HCT116 (cell line): Measurements from ENCODE around the gene GPC1. TPM values are rescaled to one million over a fixed set of nuclear protein-coding genes. Genes with fewer than 3 reads are reported as not detected.

ENCODE experiments used
- ATAC-seq: fragments of 200-7000 bp; cut with Tn5 transposase; 2 replicates; pipeline ENCODE4 v1.9.1; 2020; ENCODE audit warnings: mild to moderate bottlenecking, moderate library complexity
- BruUV-seq: library from RNA; stranded (reverse); fragments of 400-500 nt; replicated peaks from 2 replicates; lab custom pipeline; 2021; lab: Mats Ljungman, UMichigan
- CTCF ChIA-PET: fragments of 300-600 bp; sonication (Branson Sonifier 250); formaldehyde crosslinking; loops from one replicate; lab custom pipeline; 2021; ENCODE audit warnings: antibody characterized with exemption; lab: Charles Lee
- POLR2A ChIA-PET: fragments of 300-600, 350-600 bp; sonication (Branson Sonifier 250); formaldehyde crosslinking; loops from one replicate; lab custom pipeline; 2021; ENCODE audit warnings: antibody characterized with exemption; lab: Charles Lee
- RAD21 ChIA-PET, 2 experiments: fragments of 300-600 bp; sonication (Branson Sonifier 250); formaldehyde crosslinking; loops; one replicate each; lab custom pipeline; 2023; ENCODE audit warnings: low total read pairs in 2 of 2; ENCODE audit not compliant: uncharacterized antibody in 2 of 2, unreplicated experiment in 2 of 2, low non-redundant PET in 1 of 2; lab: Charles Lee
- DNase-seq: peaks from one replicate; pipeline ENCODE4 v3.0.0-alpha.2; 2010; ENCODE audit warnings: low read depth, low spot score
- H2AFZ ChIP-seq: fragments of 200-600 bp; shearing (Covaris generic), sonication (generic); 2 replicates; pipeline ENCODE4 v1.6.1; 2017; ENCODE audit warnings: low read depth, mixed run types, mixed read lengths, antibody characterized with exemption, low read length; ENCODE audit not compliant: poor library complexity, severe bottlenecking
- H3K27ac ChIP-seq: 2 replicates; pipeline ENCODE4 v1.5.1; 2012; ENCODE audit warnings: low read depth, low read length
- H3K27me3 ChIP-seq: fragments of 200-600 bp; sonication (generic); 2 replicates; pipeline ENCODE4 v1.6.1; 2016; ENCODE audit warnings: mixed run types, low read length, mixed read lengths; ENCODE audit not compliant: insufficient read depth
- H3K36me3 ChIP-seq, 2 experiments: fragments of 200-500 bp in 1 of 2; fragments of 200-600 bp in 1 of 2; sonication (Bioruptor generic) in 1 of 2; sonication (generic) in 1 of 2; 2 replicates each; pipeline versions ENCODE4 v1.5.1 to v1.6.1; 2014 to 2016; ENCODE audit warnings: low read length in 2 of 2, inconsistent platforms in 1 of 2, mixed read lengths in 1 of 2, mixed run types in 1 of 2; ENCODE audit not compliant: insufficient read depth in 2 of 2, control insufficient read depth in 1 of 2
- H3K4me1 ChIP-seq, 2 experiments: fragments of 200-600 bp in 1 of 2; sonication (generic) in 1 of 2; 2 replicates each; pipeline versions ENCODE4 v1.5.1 to v1.6.1; 2012 to 2017; ENCODE audit warnings: low read length in 2 of 2, inconsistent platforms in 1 of 2, mild to moderate bottlenecking in 1 of 2, mixed read lengths in 1 of 2, mixed run types in 1 of 2, moderate library complexity in 1 of 2; ENCODE audit not compliant: insufficient read depth in 2 of 2, control insufficient read depth in 1 of 2
- H3K4me2 ChIP-seq: fragments of 200-600 bp; sonication (generic); 2 replicates; pipeline ENCODE4 v1.6.1; 2017; ENCODE audit warnings: mixed run types, low read length, mixed read lengths
- H3K4me3 ChIP-seq, 2 experiments: fragments of 200-600 bp in 1 of 2; sonication (generic) in 1 of 2; replicated peaks in 1 of 2; 2 replicates each; pipeline ENCODE4 v1.5.1; 2011 to 2016; ENCODE audit warnings: low read length in 2 of 2, control low read depth in 1 of 2, low read depth in 1 of 2, mild to moderate bottlenecking in 1 of 2, mixed read lengths in 1 of 2, mixed run types in 1 of 2
- H3K79me2 ChIP-seq: fragments of 200-600 bp; sonication (generic); 2 replicates; pipeline ENCODE4 v1.6.1; 2017; ENCODE audit warnings: mild to moderate bottlenecking, mixed run types, low read length, moderate library complexity, mixed read lengths; ENCODE audit not compliant: insufficient read depth
- H3K9ac ChIP-seq: fragments of 200-600 bp; sonication (generic); 2 replicates; pipeline ENCODE4 v1.6.1; 2016; ENCODE audit warnings: low read length, mixed read lengths
- H3K9me2 ChIP-seq: fragments of 200-600 bp; sonication (generic), shearing (Covaris generic); 2 replicates; pipeline ENCODE4 v1.6.1; 2017; ENCODE audit warnings: mixed run types, mild to moderate bottlenecking, moderate library complexity; ENCODE audit not compliant: insufficient read depth
- H3K9me3 ChIP-seq, 2 experiments: fragments of 200-500 bp in 1 of 2; fragments of 200-600 bp in 1 of 2; sonication (Bioruptor generic) in 1 of 2; sonication (generic) in 1 of 2; 2 replicates each; pipeline ENCODE4 v1.6.1; 2014 to 2017; ENCODE audit warnings: low read length in 2 of 2, mixed read lengths in 2 of 2, inconsistent platforms in 1 of 2, low read depth in 1 of 2, mild to moderate bottlenecking in 1 of 2, mixed run types in 1 of 2, moderate library complexity in 1 of 2; ENCODE audit not compliant: control insufficient read depth in 1 of 2, insufficient read depth in 1 of 2
- H4K20me1 ChIP-seq: fragments of 200-600 bp; sonication (generic), shearing (Covaris generic); 2 replicates; pipeline ENCODE4 v1.6.1; 2017; ENCODE audit warnings: mixed run types, mild to moderate bottlenecking, moderate library complexity; ENCODE audit not compliant: insufficient read depth
- ATF3 ChIP-seq: IDR thresholded peaks from 2 replicates; pipeline ENCODE4 v1.6.1; 2012
- CBX3 ChIP-seq: IDR thresholded peaks from 2 replicates; pipeline ENCODE4 v1.6.1; 2012; ENCODE audit warnings: low read depth
- CEBPB ChIP-seq: IDR thresholded peaks from 2 replicates; pipeline ENCODE4 v1.6.1; 2012; ENCODE audit warnings: low read depth
- CTCF ChIP-seq, 3 experiments: fragments of 200-600 bp in 1 of 3; sonication (generic) in 1 of 3; IDR thresholded peaks in 2 of 3; conservative IDR thresholded peaks in 1 of 3; 2 replicates each; pipeline ENCODE4 v1.5.1; 2012 to 2017; ENCODE audit warnings: low read depth in 2 of 3, low read length in 2 of 3, antibody characterized with exemption in 1 of 3, borderline replicate concordance in 1 of 3, control low read depth in 1 of 3, mild to moderate bottlenecking in 1 of 3, mixed read lengths in 1 of 3, mixed run types in 1 of 3, moderate library complexity in 1 of 3; ENCODE audit not compliant: insufficient read depth in 1 of 3
- EGR1 ChIP-seq: IDR thresholded peaks from 2 replicates; pipeline ENCODE4 v1.6.1; 2012; ENCODE audit warnings: low read depth
- ELF1 ChIP-seq: IDR thresholded peaks from 2 replicates; pipeline ENCODE4 v1.6.1; 2012; ENCODE audit warnings: low read depth, borderline replicate concordance
- EZH2 ChIP-seq: fragments of 200-600 bp; sonication (generic); IDR thresholded peaks from 2 replicates; pipeline ENCODE4 v1.6.1; 2017; ENCODE audit warnings: antibody characterized with exemption, mixed run types
- FOSL1 ChIP-seq: IDR thresholded peaks from 2 replicates; pipeline ENCODE4 v1.6.1; 2012; ENCODE audit warnings: low read depth
- JUND ChIP-seq: IDR thresholded peaks from 2 replicates; pipeline ENCODE4 v1.6.1; 2012
- POLR2A ChIP-seq: IDR thresholded peaks from 2 replicates; pipeline ENCODE4 v1.7.0; 2011; ENCODE audit warnings: borderline replicate concordance; ENCODE audit not compliant: insufficient read depth, insufficient read length; ENCODE audit errors: extremely low read depth
- POLR2AphosphoS5 ChIP-seq: IDR thresholded peaks from 2 replicates; pipeline ENCODE4 v1.6.1; 2011; ENCODE audit warnings: mild to moderate bottlenecking, low read depth, low read length, moderate library complexity
- RAD21 ChIP-seq: IDR thresholded peaks from 2 replicates; pipeline ENCODE4 v1.6.1; 2012; ENCODE audit warnings: low read depth, mild to moderate bottlenecking
- REST ChIP-seq: IDR thresholded peaks from 2 replicates; pipeline ENCODE4 v1.6.1; 2012; ENCODE audit warnings: low read depth
- SIN3A ChIP-seq: IDR thresholded peaks from 2 replicates; pipeline ENCODE4 v1.6.1; 2012; ENCODE audit warnings: low read depth
- SP1 ChIP-seq: IDR thresholded peaks from 2 replicates; pipeline ENCODE4 v1.6.1; 2012; ENCODE audit warnings: low read depth
- TCF7L2 ChIP-seq: IDR thresholded peaks from 2 replicates; pipeline ENCODE4 v1.7.0; 2011; ENCODE audit warnings: borderline replicate concordance, inconsistent platforms; ENCODE audit not compliant: insufficient read depth, insufficient read length; ENCODE audit errors: extremely low read depth
- ZNF274 ChIP-seq: fragments of 200-500 bp; sonication (Bioruptor generic); IDR thresholded peaks from 2 replicates; pipeline ENCODE4 v1.6.1; 2014; ENCODE audit warnings: mild to moderate bottlenecking, low read depth, low read length, inconsistent platforms
- intact Hi-C: fragments of 100-400 bp; cut with micrococcal nuclease; formaldehyde crosslinking; loops from 2 replicates; pipeline ENCODE4 v1.10.0; 2022
- total RNA-seq: library from RNA; stranded (reverse); gene quantifications from one replicate; pipeline ENCODE4 v1.2.1, GENCODE V29; 2021; ENCODE audit not compliant: unreplicated experiment

The GPC1 gene
- total RNA-seq, 1 experiment from 2014 or later: 79.1 TPM

GRCh38 chr2:240393831-240394410 is 41.5 kb upstream of the GPC1 start:
- ChIA-PET POLR2A (no interaction called here), RAD21 (no interaction called here), CTCF (no interaction called here)
- no TSS peak for BruUV-seq
- Histone ChIP-seq H3K4me2 (no peak overlapping the region), H3K9me2 (no peaks in the 10 kb centered on the region), H3K27me3 (no peaks in the 10 kb centered on the region), H4K20me1 (no peaks in the 10 kb centered on the region), H3K4me3 (no peak overlapping the region), H3K4me1 (no peaks in the 10 kb centered on the region; a peak in 1 of 4 replicates), H3K36me3 (no peaks in the 10 kb centered on the region), H3K27ac (no peak overlapping the region), H3K9ac (no peak overlapping the region), H3K79me2 (no peaks in the 10 kb centered on the region), H3K9me3 (no peaks in the 10 kb centered on the region), H2AFZ (no peak overlapping the region)
- no peak for TF ChIP-seq CTCF (IDR thresholded peaks at IDR 0.05 in 2 of 3, conservative IDR thresholded peaks at IDR 0.05 in 1 of 3; ENCODE audit: borderline replicate concordance in 1 of 3, insufficient read depth in 1 of 3, low read depth in 2 of 3, low read length in 2 of 3)
- TF ChIP-seq SIN3A: no peak
- TF ChIP-seq POLR2A: no peak
- TF ChIP-seq RAD21: no peak
- TF ChIP-seq CEBPB: no peak
- no peak for TF ChIP-seq EGR1
- TF ChIP-seq REST: no peak
- TF ChIP-seq JUND: no peak
- TF ChIP-seq FOSL1: no peak
- no peak for TF ChIP-seq TCF7L2
- TF ChIP-seq ELF1: no peak
- TF ChIP-seq ZNF274: no peak
- TF ChIP-seq CBX3: no peak
- TF ChIP-seq POLR2AphosphoS5: no peak
- TF ChIP-seq EZH2: no peak
- TF ChIP-seq SP1: no peak
- no peak for TF ChIP-seq ATF3
- DNase-seq (no peak), ATAC-seq (no peak)
- intact Hi-C loops: no loop called here
